Naive thymus-derived CD4-positive, alpha-beta T cell (primary cell): ENCODE data around the gene ISX. TPM values are rescaled to one million over a fixed set of nuclear protein-coding genes. Genes with fewer than 3 reads are reported as not detected.

ENCODE experiments used
- ATAC-seq: fragments of 150-1000 bp; cut with Tn5 transposase; 2 replicates; pipeline ENCODE4 v1.10.0; 2021; ENCODE audit warnings: mild to moderate bottlenecking, moderate library complexity
- CTCF ChIA-PET: fragments of 350-600 bp; sonication (Branson Sonifier 250); formaldehyde crosslinking; loops from one replicate; lab custom pipeline; 2021; ENCODE audit warnings: antibody characterized with exemption; lab: Charles Lee
- POLR2A ChIA-PET: fragments of 350-600 bp; sonication (Branson Sonifier 250); formaldehyde crosslinking; loops from one replicate; lab custom pipeline; 2021; ENCODE audit warnings: antibody characterized with exemption, inconsistent platforms; lab: Charles Lee
- DNase-seq, 9 donors: peaks; one replicate each; pipeline versions ENCODE4 v3.0.0 to v3.0.0-alpha.2; 2020 to 2022; ENCODE audit warnings: mixed read lengths in 1 of 9
- H3K27ac ChIP-seq: one replicate; pipeline ENCODE4 v1.7.0; 2013; ENCODE audit warnings: mild to moderate bottlenecking, low read depth, low read length, moderate library complexity
- H3K27me3 ChIP-seq, 2 donors: one replicate each; pipeline ENCODE4 v1.7.0; 2013; ENCODE audit warnings: low read length in 2 of 2, mild to moderate bottlenecking in 2 of 2, moderate library complexity in 2 of 2; ENCODE audit not compliant: control insufficient read depth in 2 of 2, insufficient read depth in 2 of 2
- H3K36me3 ChIP-seq, 3 experiments: 1 replicate in 2 of 3; 2 replicates in 1 of 3; pipeline ENCODE4 v1.7.0; 2013; ENCODE audit warnings: low read length in 3 of 3, mild to moderate bottlenecking in 3 of 3, moderate library complexity in 1 of 3; ENCODE audit not compliant: insufficient read depth in 3 of 3, control insufficient read depth in 2 of 3
- H3K4me1 ChIP-seq, 2 donors: one replicate each; pipeline ENCODE4 v1.7.0; 2013; ENCODE audit warnings: low read length in 2 of 2, mild to moderate bottlenecking in 2 of 2, moderate library complexity in 1 of 2; ENCODE audit not compliant: control insufficient read depth in 2 of 2, insufficient read depth in 2 of 2
- H3K4me3 ChIP-seq: 2 replicates; pipeline ENCODE4 v1.7.0; 2013; ENCODE audit warnings: mild to moderate bottlenecking, low read length
- H3K9me3 ChIP-seq, 3 experiments: 1 replicate in 2 of 3; 2 replicates in 1 of 3; pipeline ENCODE4 v1.7.0; 2013; ENCODE audit warnings: low read length in 3 of 3; ENCODE audit not compliant: control insufficient read depth in 2 of 3
- H3K27ac Mint-ChIP-seq, 9 donors: one replicate each; pipeline ENCODE4 v1.8.0; 2020 to 2022; ENCODE audit warnings: mixed read lengths in 9 of 9, mild to moderate bottlenecking in 8 of 9, moderate library complexity in 5 of 9, inconsistent platforms in 2 of 9
- H3K27me3 Mint-ChIP-seq, 5 donors: one replicate each; pipeline ENCODE4 v1.8.0; 2021 to 2022; ENCODE audit warnings: mixed read lengths in 5 of 5, mild to moderate bottlenecking in 1 of 5
- H3K36me3 Mint-ChIP-seq, 5 donors: one replicate each; pipeline ENCODE4 v1.8.0; 2020 to 2022; ENCODE audit warnings: mixed read lengths in 5 of 5, mild to moderate bottlenecking in 3 of 5, inconsistent platforms in 1 of 5
- H3K4me1 Mint-ChIP-seq, 7 donors: one replicate each; pipeline ENCODE4 v1.8.0; 2020 to 2022; ENCODE audit warnings: mixed read lengths in 7 of 7, mild to moderate bottlenecking in 3 of 7, inconsistent platforms in 1 of 7
- H3K4me3 Mint-ChIP-seq, 10 donors: one replicate each; pipeline ENCODE4 v1.8.0; 2020 to 2022; ENCODE audit warnings: mild to moderate bottlenecking in 10 of 10, mixed read lengths in 10 of 10, moderate library complexity in 6 of 10, inconsistent platforms in 2 of 10
- H3K9me3 Mint-ChIP-seq, 11 donors: one replicate each; pipeline ENCODE4 v1.8.0; 2020 to 2022; ENCODE audit warnings: mixed read lengths in 11 of 11, mild to moderate bottlenecking in 4 of 11, inconsistent platforms in 1 of 11, moderate library complexity in 1 of 11
- intact Hi-C, 2 donors: fragments of 100-400 bp; cut with micrococcal nuclease; formaldehyde crosslinking; loops; one replicate each; pipeline ENCODE4 v1.15.1; 2023
- polyA plus RNA-seq, 2 donors: library from polyadenylated mRNA; unstranded; fragments of 300-500 nt; fragmentation: Illumina TruSeq; gene quantifications; one replicate each; pipeline ENCODE4 v1.2.3, GENCODE V29; 2021
- total RNA-seq, 6 experiments: library from RNA in 5 of 6; stranded (reverse) in 5 of 6; gene quantifications; 1 replicate in 5 of 6; 2 replicates in 1 of 6; pipeline ENCODE4 v1.2.3 and lab custom pipeline; 2021 to 2026

The ISX gene
- total and polyA plus RNA-seq, 7 experiments from 2014 or later, result not detected

GRCh38 chr22:35037089-35037488, 28.9 kb upstream of the ISX start:
- Mint-ChIP-seq H3K27me3 (peaks cover 0 to 28% (median 19%) of the 10 kb centered on the region in 5 donors), H3K4me3 (no peak overlapping the region), H3K4me1 (peaks cover 0 to 3% (median 0%) of the 10 kb centered on the region in 7 donors), H3K27ac (no peak overlapping the region), H3K9me3 (peaks cover 0 to 6% (median 0%) of the 10 kb centered on the region in 11 donors), H3K36me3 (no peaks in the 10 kb centered on the region)
- Histone ChIP-seq H3K4me3 (no peak overlapping the region), H3K27ac (no peak overlapping the region), H3K4me1 (no peaks in the 10 kb centered on the region), H3K9me3 (no peaks in the 10 kb centered on the region), H3K36me3 (no peaks in the 10 kb centered on the region), H3K27me3 (no peaks in the 10 kb centered on the region)
- ChIA-PET CTCF (no interaction called here), POLR2A (no interaction called here)
- ATAC-seq (no peak), DNase-seq (no peak)
- intact Hi-C loops, result no loop called here

- DNase-seq (no peak), ATAC-seq (no peak)
- H3K27ac ChIP-seq, result no peak overlapping the region
- Mint-ChIP-seq H3K27me3 (peaks cover 0 to 23% (median 18%) of the 10 kb centered on the region in 5 donors), H3K9me3 (peaks cover 0 to 3% (median 0%) of the 10 kb centered on the region in 11 donors), H3K4me3 (no peak overlapping the region), H3K27ac (no peak overlapping the region), H3K36me3 (no peaks in the 10 kb centered on the region), H3K4me1 (peaks cover 0 to under 1% (median 0%) of the 10 kb centered on the region in 7 donors)
- no peaks in the 10 kb centered on the region for H3K9me3 ChIP-seq
- ChIA-PET POLR2A (no interaction called here), CTCF (no interaction called here)
- H3K27me3 ChIP-seq, result no peaks in the 10 kb centered on the region
- H3K36me3 ChIP-seq, result no peaks in the 10 kb centered on the region
- no peak overlapping the region for H3K4me3 ChIP-seq
- H3K4me1 ChIP-seq, result no peaks in the 10 kb centered on the region
- intact Hi-C loops, result no loop called here
Observed at GRCh38 chr22:35039625-35040024, 26.3 kb upstream of the ISX start.

- Histone ChIP-seq H3K27me3 (no peaks in the 10 kb centered on the region), H3K4me1 (no peaks in the 10 kb centered on the region), H3K9me3 (no peaks in the 10 kb centered on the region), H3K27ac (no peak overlapping the region), H3K36me3 (no peaks in the 10 kb centered on the region), H3K4me3 (no peak overlapping the region)
- Mint-ChIP-seq H3K4me1 (no peaks in the 10 kb centered on the region), H3K27ac (no peak overlapping the region), H3K4me3 (no peak overlapping the region), H3K9me3 (peaks cover 0 to 10% (median 0%) of the 10 kb centered on the region in 11 donors), H3K36me3 (no peaks in the 10 kb centered on the region), H3K27me3 (peaks cover 0 to 35% (median 20%) of the 10 kb centered on the region in 5 donors)
- no peak for DNase-seq
- no peak for ATAC-seq
- POLR2A ChIA-PET, result no interaction called here
- CTCF ChIA-PET, result no interaction called here
- intact Hi-C loops, result no loop called here
Observed at GRCh38 chr22:35043252-35043933, 22.6 kb upstream of the ISX start.

- H3K27me3 Mint-ChIP-seq, result peaks cover 0 to 35% (median 21%) of the 10 kb centered on the region in 5 donors
- H3K27me3 ChIP-seq, result no peaks in the 10 kb centered on the region
- DNase-seq, result no peak
- POLR2A ChIA-PET, result no interaction called here
- ATAC-seq, result no peak
- H3K9me3 Mint-ChIP-seq, result peaks cover 0 to 10% (median 0%) of the 10 kb centered on the region in 11 donors
- no peak overlapping the region for H3K27ac ChIP-seq
- no peaks in the 10 kb centered on the region for H3K9me3 ChIP-seq
- CTCF ChIA-PET, result no interaction called here
- no peak overlapping the region for H3K4me3 Mint-ChIP-seq
- H3K27ac Mint-ChIP-seq, result no peak overlapping the region
- H3K36me3 Mint-ChIP-seq, result no peaks in the 10 kb centered on the region
- H3K4me1 Mint-ChIP-seq, result no peaks in the 10 kb centered on the region
- H3K36me3 ChIP-seq, result no peaks in the 10 kb centered on the region
- intact Hi-C loops, result no loop called here
- H3K4me3 ChIP-seq, result no peak overlapping the region
- no peaks in the 10 kb centered on the region for H3K4me1 ChIP-seq
Observed at GRCh38 chr22:35043934-35044319, 22.0 kb upstream of the ISX start.

- H3K36me3 ChIP-seq, result no peaks in the 10 kb centered on the region
- intact Hi-C loops, result no loop called here
- CTCF ChIA-PET, result no interaction called here
- H3K9me3 Mint-ChIP-seq, result peaks cover 0 to 10% (median 2%) of the 10 kb centered on the region in 11 donors
- no peak overlapping the region for H3K4me3 ChIP-seq
- no peaks in the 10 kb centered on the region for H3K27me3 ChIP-seq
- no peaks in the 10 kb centered on the region for H3K9me3 ChIP-seq
- no peak for ATAC-seq
- no peaks in the 10 kb centered on the region for H3K4me1 Mint-ChIP-seq
- DNase-seq, result no peak
- no peak overlapping the region for H3K27ac ChIP-seq
- no peaks in the 10 kb centered on the region for H3K36me3 Mint-ChIP-seq
- H3K4me3 Mint-ChIP-seq, result no peak overlapping the region
- no peak overlapping the region for H3K27ac Mint-ChIP-seq
- H3K4me1 ChIP-seq, result no peaks in the 10 kb centered on the region
- peaks cover 0 to 40% (median 20%) of the 10 kb centered on the region in 5 donors for H3K27me3 Mint-ChIP-seq
- POLR2A ChIA-PET, result no interaction called here
Observed at GRCh38 chr22:35044607-35045390, 21.2 kb upstream of the ISX start.

- no peaks in the 10 kb centered on the region for H3K9me3 ChIP-seq
- ChIA-PET CTCF (no interaction called here), POLR2A (no interaction called here)
- Mint-ChIP-seq H3K36me3 (no peaks in the 10 kb centered on the region), H3K27me3 (peaks cover 0 to 39% (median 20%) of the 10 kb centered on the region in 5 donors), H3K4me1 (no peaks in the 10 kb centered on the region), H3K9me3 (peaks cover 0 to 11% (median 3%) of the 10 kb centered on the region in 11 donors), H3K4me3 (no peak overlapping the region), H3K27ac (no peak overlapping the region)
- no peaks in the 10 kb centered on the region for H3K27me3 ChIP-seq
- no peak overlapping the region for H3K27ac ChIP-seq
- no peaks in the 10 kb centered on the region for H3K4me1 ChIP-seq
- intact Hi-C loops, result no loop called here
- no peaks in the 10 kb centered on the region for H3K36me3 ChIP-seq
- ATAC-seq, result no peak
- DNase-seq, result no peak
- H3K4me3 ChIP-seq, result no peak overlapping the region
Observed at GRCh38 chr22:35045451-35045850, 20.5 kb upstream of the ISX start.
